GM18870 (cell line): ENCODE data around the gene TTC39C.
"Not testable (repeated sequence)": the region's sequence is repeated elsewhere in the genome, so short reads cannot be mapped to it uniquely, and the experiment has no call there.

Source experiments
- ATAC-seq: cut with Tn5 transposase; IDR thresholded peaks from one replicate; pipeline ENCODE4 v1.9.1; 2021; ENCODE audit warnings: moderate library complexity; ENCODE audit not compliant: unreplicated experiment

Gene TTC39C

DNA sequence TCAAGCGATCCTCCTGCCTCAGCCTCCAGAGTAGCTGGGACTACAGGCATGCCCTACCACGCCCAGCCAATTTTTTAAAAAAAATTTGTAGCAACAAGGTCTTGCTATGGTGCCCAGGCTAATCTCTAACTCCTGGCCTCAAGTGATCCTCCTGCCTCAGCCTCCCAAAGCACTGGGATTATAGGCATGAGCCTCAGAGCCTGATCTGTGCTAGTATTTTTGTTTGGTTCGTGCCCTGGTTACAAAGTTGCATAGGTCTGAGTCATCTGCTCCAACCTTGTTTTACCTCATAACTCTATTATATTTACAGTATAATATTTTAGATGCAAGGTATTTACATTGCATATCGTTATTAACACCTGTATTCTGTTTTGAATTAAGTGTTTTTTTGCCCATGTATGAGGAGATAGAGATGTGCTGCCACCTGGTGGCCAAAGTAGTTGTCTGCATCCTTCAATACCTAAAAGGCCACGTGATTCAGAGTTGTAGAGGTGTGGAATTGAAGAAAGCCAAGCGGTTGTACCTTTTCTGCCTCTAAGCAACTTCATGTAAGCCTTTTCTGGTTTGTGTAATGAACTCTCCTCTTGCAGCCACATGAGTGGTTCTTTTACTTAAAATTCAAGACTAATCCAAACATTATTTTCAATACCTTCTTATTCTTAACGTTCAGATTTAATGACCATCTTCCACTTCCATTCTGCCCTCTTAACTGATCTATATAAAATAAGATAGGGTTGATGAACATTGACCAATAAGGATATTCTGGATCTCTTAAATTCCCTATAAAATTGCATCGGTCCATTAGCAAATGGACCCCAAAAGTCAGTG, 104.4 kb downstream of the TTC39C start:
- ATAC-seq = peak; percentile 69

GRCh38 chr18:24120676-24121075, 106.1 kb downstream of the TTC39C start:
- no peak for ATAC-seq

- ATAC-seq = no peak
Measured at GRCh38 chr18:24121625-24122024, 107.1 kb downstream of the TTC39C start.

DNA sequence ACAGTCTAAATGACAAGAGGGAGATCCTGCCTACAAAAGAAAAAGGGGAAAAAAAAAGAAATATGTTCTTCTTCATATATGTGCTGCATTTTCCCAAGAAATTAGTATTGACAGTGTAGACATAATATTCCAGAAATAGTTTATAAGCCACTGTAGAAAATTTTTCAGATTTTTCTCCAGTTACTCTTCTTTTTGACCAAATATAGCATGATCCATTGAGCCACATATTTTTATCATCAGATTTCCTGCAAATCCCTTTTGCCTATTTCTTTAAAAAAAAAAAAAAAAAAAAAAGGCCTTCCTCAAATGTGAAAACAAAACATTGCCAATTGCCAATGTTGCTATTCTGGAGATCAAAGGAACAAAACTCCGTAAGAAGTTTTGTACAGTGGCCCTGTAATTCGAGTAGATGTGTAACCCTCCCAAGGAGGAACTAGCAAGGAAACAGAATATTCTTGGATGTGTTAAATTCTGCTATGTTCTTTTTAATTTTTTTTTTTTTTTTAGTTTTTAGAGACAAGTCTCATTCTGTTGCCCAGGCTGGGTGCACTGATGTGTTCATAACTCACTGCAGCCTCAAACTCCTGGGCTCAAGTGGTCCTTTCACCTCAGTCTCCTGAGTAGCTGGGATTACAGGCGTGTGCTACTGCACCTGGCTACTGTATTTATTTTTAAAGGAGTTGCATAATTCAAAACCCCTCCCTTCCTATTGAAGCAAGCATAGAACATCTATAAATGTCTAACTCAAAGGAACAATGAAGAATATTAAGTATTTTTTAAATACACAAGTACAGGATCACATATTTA, 111.8 kb downstream of the TTC39C start:
- no peak for ATAC-seq

DNA sequence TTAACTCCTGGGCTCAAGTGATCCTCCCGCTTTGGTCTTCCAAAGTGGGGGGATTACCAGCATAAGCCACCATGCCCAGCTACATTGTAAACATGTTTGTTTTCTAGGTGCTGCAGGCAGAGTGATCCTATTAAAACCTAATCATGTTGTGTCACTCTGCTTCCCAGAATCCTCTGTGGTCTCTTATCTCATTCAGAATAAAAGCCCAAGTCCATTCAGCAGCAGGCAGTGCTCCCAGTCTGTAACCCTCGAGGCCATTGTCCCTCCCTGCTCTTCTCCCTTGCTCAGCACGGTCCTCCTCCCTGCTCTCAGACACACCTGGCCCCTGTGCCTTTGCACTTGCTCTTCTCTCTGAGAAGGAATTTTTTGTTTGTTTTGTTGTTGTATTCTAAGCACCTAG, 113.2 kb downstream of the TTC39C start:
- ATAC-seq = no peak

DNA sequence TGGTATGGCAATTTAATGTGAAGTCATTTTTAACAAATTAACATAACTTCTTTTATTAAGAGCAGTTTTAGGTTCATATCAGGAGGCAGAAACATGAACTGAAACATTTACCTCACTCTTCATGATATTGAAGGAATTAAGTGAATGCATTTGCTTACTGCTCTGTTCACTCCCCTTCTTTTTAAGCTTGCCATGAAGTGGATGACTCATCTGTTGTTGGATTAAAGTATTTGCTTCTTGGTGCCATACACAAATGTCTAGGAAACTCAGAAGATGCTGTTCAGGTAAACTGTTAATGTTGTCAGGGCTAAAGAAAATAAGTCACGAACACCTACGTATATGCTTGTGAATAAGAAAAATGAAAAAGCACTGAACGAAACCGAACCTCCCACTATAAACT, 114.1 kb downstream of the TTC39C start:
- ATAC-seq = no peak

DNA sequence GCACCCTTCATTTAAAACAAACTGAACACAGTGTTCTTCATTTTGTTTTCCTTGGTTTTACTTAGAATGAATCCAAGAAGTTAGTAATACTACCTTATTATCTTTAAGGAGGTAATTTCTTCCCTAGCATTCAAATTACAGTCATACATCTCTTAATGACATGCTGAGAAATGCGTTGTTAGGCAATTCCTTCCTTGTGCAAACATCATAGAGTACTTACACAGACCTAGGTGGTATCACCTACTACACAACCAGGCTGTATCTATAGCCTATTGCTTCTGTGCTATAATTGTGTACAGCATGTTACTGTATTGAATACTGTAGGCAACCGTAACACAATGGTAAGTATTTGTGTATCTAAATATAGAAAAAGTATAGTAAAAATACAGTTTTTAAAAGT, 115.9 kb downstream of the TTC39C start:
- no peak for ATAC-seq

- no peak for ATAC-seq
Measured at GRCh38 chr18:24136967-24137373, 122.4 kb downstream of the TTC39C start.

DNA sequence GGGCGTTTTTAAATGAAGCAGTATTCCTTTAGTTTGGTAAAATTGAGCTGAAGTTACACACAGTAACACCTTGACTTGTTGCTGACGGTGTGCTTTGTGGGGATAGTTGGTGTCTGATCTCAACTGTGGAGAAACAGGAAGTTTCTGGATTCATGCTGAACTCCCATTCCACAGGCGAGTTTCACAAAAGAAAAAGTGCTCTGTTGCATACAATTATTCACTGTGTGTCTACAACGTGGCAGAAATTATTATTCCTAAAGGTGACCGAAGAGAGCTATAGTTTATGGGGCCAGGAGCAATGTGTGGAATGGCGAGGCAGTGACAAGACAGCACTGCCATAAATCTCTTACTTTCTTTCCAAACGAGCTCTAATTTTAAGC, 123.8 kb downstream of the TTC39C start:
- ATAC-seq = no peak

DNA sequence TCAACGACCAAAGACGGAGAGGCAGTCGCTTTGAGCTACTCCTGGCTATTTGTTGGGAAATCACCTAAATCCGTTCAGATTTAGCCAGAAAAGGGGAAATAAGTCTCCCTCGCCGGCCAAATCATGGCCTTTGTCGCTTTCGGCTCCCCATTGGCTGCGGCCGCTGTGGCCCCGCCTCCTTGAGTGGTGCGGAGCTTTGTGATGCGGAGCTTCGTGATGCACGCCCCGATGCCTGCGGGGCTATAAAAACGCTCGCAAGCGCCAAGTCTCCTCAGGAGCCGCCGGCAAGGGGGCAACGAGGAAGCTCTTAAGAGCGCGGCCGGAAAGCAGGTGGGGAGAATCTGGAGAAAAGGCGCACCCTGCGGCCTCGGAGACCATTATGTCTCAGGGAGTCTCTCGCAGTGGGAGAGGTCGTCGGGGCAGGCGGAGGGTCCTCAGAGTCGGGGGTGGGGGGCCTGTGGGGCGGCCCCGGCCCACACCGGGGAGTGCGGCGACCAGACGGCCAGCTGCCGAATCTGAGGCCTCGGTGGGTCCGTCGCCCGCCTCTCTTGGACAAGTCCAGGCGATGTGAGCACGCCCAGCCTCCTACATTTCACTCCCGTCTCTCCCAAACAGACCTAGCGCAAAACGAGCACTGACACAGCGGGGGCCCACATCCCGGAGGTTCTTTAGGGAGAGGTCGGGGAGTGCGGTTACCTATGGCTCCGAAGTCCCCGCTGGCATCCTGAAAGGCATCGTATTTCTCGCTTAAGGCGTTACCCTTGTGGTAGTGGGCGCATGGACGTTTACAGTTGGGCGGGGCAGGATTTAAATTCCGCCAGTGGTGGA, 124.4 kb downstream of the TTC39C start, which contains the start of gene CABYR:
Gene CABYR, plus strand, starts transcription at position 274 of the 828 bp plus-strand sequence. CDS start 4,053 bp downstream, outside the sequence.
- no peak for ATAC-seq

GRCh38 chr18:24140697-24141096, 126.1 kb downstream of the TTC39C start:
- ATAC-seq = no peak

DNA sequence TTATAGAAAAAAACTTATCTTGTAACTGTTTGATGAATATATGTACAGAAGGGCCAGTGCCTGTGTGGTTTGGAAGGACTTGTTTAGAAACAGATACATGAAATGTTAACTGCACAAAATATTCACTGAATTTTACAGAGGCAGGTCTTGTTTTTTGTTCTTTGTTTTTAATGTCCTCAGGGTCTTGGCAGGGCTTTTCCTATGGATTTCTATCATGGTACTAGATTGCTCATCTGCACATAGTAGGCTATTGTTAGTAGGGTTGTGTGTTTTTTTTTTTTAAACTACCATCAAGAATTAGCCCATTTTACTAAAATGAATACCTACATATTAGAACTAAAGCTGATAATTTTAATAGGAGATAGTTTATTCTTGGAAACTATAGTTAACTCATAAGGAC, 127.8 kb downstream of the TTC39C start:
- ATAC-seq = no peak

DNA sequence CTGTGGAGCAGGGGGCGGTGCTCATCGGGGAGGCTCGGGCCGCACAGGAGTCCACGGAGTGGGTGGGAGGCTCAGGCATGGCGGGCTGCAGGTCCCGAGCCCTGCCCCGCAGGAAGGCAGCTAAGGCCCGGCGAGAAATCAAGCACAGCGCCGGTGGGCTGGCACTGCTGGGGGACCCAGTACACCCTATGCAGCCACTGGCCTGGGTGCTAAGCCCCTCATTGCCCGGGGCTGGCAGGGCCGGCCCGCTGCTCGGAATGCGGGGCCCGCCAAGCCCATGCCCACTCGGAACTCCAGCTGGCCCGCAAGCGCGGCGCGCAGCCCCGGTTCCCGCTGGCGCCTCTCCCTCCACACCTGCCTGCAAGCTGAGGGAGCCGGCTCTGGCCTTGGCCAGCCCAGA, 135.0 kb downstream of the TTC39C start:
- ATAC-seq = not testable (repeated sequence)

DNA sequence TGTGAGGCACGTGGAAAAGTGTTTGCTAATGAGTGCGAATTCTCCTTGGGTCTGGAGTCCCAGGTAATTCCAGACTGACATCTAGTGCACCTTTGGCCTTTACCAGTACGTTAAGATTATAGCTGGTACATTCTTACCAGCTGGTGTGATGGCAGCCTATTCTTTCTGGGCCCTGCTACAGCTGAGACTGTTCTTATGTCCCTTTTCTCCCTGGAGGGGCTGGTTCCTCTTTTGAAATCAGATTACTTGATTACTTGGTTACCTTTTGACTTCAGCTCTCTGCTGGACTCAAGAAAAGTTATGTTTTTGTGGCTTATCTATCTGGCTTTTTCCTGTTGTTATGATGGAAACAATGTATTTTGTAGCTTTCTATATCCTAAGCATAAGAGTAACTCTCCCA, 138.8 kb downstream of the TTC39C start:
- no peak for ATAC-seq

DNA sequence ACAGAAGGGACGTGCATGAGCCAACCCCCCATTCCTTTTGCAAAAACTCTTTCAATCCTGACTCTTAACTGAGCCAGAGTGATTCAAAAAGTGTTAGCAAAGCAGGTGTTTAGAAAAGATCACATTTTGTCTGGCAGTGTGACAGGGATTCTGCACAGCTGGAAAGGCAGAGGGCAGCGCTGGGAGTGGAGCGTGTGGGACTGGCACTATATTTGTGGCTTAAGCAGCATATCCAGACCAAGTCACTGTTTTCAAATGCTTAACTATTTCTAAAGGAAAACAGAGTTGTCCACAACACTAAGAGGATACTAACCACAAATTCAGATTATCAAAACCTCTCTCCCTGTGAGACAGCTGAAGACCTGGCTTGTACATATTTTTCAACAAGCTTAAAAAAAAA, 143.3 kb downstream of the TTC39C start:
- ATAC-seq = no peak

DNA sequence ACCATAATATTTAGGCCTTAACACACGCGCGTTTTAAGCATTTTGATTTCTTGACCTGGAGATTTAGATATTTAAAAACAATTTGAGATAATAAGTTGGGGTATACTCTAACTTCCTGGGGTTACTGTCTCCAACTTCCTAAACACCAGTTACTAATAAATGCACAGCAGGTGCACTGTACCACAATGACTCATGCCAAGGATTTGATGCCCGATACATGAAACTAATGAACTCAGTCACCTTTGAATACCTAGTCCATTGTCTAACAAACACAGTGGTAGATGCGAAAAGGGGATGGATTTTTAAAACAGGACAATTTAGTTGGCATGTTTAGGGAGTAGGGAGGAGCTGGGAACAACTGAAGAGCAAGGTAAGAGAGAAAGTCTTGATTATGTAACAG, 145.5 kb downstream of the TTC39C start:
- no peak for ATAC-seq

DNA sequence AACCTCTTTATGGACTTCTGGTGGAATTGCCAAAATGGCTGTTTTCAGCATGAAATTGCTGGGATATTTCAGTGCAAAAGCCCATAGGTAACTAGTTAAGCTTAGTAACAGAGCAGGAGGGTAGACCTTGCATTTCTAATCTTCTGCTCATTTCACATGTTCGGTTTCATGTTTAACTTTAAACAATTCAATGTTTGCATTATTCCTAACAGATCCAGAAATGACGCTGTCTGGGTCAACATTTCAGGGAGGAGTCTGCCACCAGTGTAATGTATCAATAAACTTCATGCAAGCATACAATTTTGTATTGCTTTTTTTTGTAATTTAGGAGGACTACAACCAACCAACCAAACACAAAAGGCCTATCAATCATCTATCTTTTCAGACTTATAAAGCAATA, 146.8 kb downstream of the TTC39C start:
- ATAC-seq = no peak

DNA sequence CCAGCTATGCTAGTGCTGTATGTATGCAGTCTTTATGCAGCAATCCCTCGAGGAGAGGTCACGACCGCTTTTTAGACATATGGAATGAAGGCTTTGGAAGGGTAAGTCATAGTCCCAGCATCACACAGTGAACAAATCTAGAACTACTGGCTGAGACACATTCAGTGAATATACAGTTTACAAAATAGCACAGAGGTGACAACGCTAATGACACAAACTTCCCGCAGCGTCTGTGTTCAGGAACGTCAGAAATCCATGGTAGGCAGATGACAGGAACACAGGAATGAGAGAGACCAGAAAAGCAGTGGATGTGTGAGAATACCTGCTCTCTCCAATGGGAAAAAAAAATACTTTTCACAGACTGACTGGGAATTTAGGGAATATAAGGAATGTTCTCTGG, 153.9 kb downstream of the TTC39C start:
- ATAC-seq = no peak

- ATAC-seq = no peak
Measured at GRCh38 chr18:24170360-24170759, 155.8 kb downstream of the TTC39C start.

DNA sequence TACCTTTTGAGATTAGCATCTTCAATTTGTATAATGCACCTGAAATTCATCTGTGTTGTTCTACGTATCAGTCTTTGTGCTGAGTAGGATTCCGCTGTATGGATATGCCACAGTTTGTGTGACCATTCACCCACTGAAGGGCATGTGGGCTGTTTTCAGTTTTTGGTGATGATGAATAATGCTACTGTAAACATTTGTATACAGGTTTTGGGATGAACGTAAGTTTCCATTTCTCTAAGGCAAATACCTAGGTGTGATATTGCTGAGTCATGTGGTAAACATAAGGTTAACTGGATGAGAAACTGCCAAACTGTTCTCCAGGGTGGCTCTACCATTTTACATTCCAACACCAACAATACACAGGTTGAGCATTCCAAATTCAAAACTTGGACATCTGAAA, 159.4 kb downstream of the TTC39C start:
- ATAC-seq = no peak

- ATAC-seq = peak; percentile 84
Measured at GRCh38 chr18:24176727-24177416, 162.3 kb downstream of the TTC39C start.
